Measurements from ENCODE around the gene KIZ. TPM values are rescaled to one million over a fixed set of nuclear protein-coding genes. Genes with fewer than 3 reads are reported as not detected.

KIZ gene
- total RNA-seq, 6 experiments from 2014 or later = 11.5 to 18.8 (median 14.0) TPM

GRCh38 chr20:21213691-21214090, 87.8 kb downstream of the KIZ start:
- Mint-ChIP-seq H3K27me3 (ENCODE audit: insufficient read depth) (no peaks in the 10 kb centered on the region), H3K4me1 (ENCODE audit: low read depth) (no peaks in the 10 kb centered on the region), H3K27ac (no peak overlapping the region)

GRCh38 chr20:21214431-21214830, 88.5 kb downstream of the KIZ start:
- no peaks in the 10 kb centered on the region for H3K9me3 Mint-ChIP-seq
- TF ChIP-seq CTCF (IDR thresholded peaks at IDR 0.05) = no peak
- H3K27me3 Mint-ChIP-seq (ENCODE audit: insufficient read depth) = no peaks in the 10 kb centered on the region
- H3K27ac Mint-ChIP-seq = no peak overlapping the region
- no peaks in the 10 kb centered on the region for H3K36me3 Mint-ChIP-seq (ENCODE audit: low read depth)
- DNase-seq = no peak
- no peaks in the 10 kb centered on the region for H3K4me1 Mint-ChIP-seq (ENCODE audit: low read depth)
- H3K4me3 Mint-ChIP-seq = no peak overlapping the region

More at GRCh38 chr20:21213691-21214090, 87.8 kb downstream of the KIZ start:
- no peak for TF ChIP-seq CTCF (IDR thresholded peaks at IDR 0.05)
- no peak overlapping the region for H3K4me3 Mint-ChIP-seq
- DNase-seq = no peak
- no peaks in the 10 kb centered on the region for H3K36me3 Mint-ChIP-seq (ENCODE audit: low read depth)
- H3K9me3 Mint-ChIP-seq = no peaks in the 10 kb centered on the region

GRCh38 chr20:21219686-21220085, 93.8 kb downstream of the KIZ start:
- Mint-ChIP-seq H3K36me3 (ENCODE audit: low read depth) (no peaks in the 10 kb centered on the region), H3K4me1 (ENCODE audit: low read depth) (no peaks in the 10 kb centered on the region), H3K4me3 (no peak overlapping the region), H3K27ac (no peak overlapping the region), H3K27me3 (ENCODE audit: insufficient read depth) (no peaks in the 10 kb centered on the region), H3K9me3 (no peaks in the 10 kb centered on the region)
- no peak for TF ChIP-seq CTCF (IDR thresholded peaks at IDR 0.05)
- no peak for DNase-seq

- Mint-ChIP-seq H3K27me3 (ENCODE audit: insufficient read depth) (no peaks in the 10 kb centered on the region), H3K4me1 (ENCODE audit: low read depth) (peaks cover 17% of the 10 kb centered on the region), H3K4me3 (no peak overlapping the region), H3K9me3 (no peaks in the 10 kb centered on the region), H3K27ac (no peak overlapping the region), H3K36me3 (ENCODE audit: low read depth) (no peaks in the 10 kb centered on the region)
- TF ChIP-seq CTCF (IDR thresholded peaks at IDR 0.05) = no peak
- DNase-seq = no peak
Observed at GRCh38 chr20:21224217-21224616, 98.3 kb downstream of the KIZ start.

- Mint-ChIP-seq H3K27ac (no peak overlapping the region), H3K36me3 (ENCODE audit: low read depth) (no peaks in the 10 kb centered on the region), H3K4me3 (no peak overlapping the region), H3K4me1 (ENCODE audit: low read depth) (peaks cover 20% of the 10 kb centered on the region), H3K27me3 (ENCODE audit: insufficient read depth) (no peaks in the 10 kb centered on the region), H3K9me3 (no peaks in the 10 kb centered on the region)
- DNase-seq = no peak
- TF ChIP-seq CTCF (IDR thresholded peaks at IDR 0.05) = no peak
Observed at GRCh38 chr20:21225215-21225947, 99.5 kb downstream of the KIZ start.
